HL-60 (cell line): Measurements from ENCODE around the gene BAZ1B.
"Not testable (repeated sequence)": the region's sequence is repeated elsewhere in the genome, so short reads cannot be mapped to it uniquely, and the experiment has no call there.

ENCODE experiments used
- CTCF ChIP-seq: IDR thresholded peaks from one replicate; pipeline ENCODE4 v1.5.1; 2011; ENCODE audit warnings: low read length, control low read depth, inconsistent platforms; ENCODE audit not compliant: insufficient read depth
- POLR2AphosphoS5 ChIP-seq: IDR thresholded peaks from 2 replicates; pipeline ENCODE4 v1.6.1; 2012; ENCODE audit warnings: low read depth
- REST ChIP-seq: IDR thresholded peaks from 2 replicates; pipeline ENCODE4 v1.6.1; 2012; ENCODE audit warnings: low read depth; ENCODE audit not compliant: insufficient replicate concordance

DNA sequence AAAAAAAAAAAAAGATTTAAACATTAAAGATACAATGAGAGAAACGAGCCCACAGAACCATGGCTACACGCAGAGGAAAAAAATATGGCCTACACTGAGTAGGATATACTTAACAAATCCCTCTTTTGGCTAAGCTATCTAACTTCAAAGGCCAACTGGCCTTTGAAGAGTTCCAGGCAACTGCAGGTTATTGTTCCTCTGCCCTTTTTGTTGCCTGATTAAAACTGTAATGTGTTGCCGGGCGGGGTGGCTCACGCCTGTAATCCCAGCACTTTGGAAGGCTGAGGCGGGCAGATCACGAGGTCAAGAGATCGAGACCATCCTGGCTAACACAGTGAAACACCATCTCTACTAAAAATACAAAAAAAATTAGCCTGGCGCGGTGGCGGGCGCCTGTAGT is 40.6 kb downstream of the BAZ1B start:
- not testable (repeated sequence) for TF ChIP-seq CTCF, POLR2AphosphoS5, REST
